ENCODE data around the gene ARF4. TPM values are rescaled to one million over a fixed set of nuclear protein-coding genes. Genes with fewer than 3 reads are reported as not detected.

Gene ARF4
- total and polyA plus RNA-seq, 10 of the 15 experiments (the other 5 are each of a cell fraction or from before 2014, with no cell fraction given) = 66.2 to 283 (median 128) TPM

- TF ChIP-seq USF1 (IDR thresholded peaks at IDR 0.05; ENCODE audit: borderline replicate concordance, extremely low read length, insufficient read depth, low read depth, low read length) (peak; percentile 3), ETV6 (conservative IDR thresholded peaks at IDR 0.05 in 1 of 2, IDR thresholded peaks at IDR 0.05 in 1 of 2; ENCODE audit: borderline replicate concordance in 1 of 2, low read depth in 1 of 2) (peak in 1 of 2 experiments; percentile 17; a peak in 1 of 4 replicates), SPI1 (IDR thresholded peaks at IDR 0.05; ENCODE audit: borderline replicate concordance, insufficient read depth, low read depth, low read length) (peak; percentile 29; the same call in 1 of the 2 replicates), IRF5 (IDR thresholded peaks at IDR 0.05; ENCODE audit: borderline replicate concordance) (no peak), MAX (IDR thresholded peaks at IDR 0.05; ENCODE audit: low read depth, low read length) (no peak; the same call in 1 of the 2 replicates), POU2F2 (IDR thresholded peaks at IDR 0.05; ENCODE audit: borderline replicate concordance, low read depth, low read length) (peak; percentile 95), IKZF2 (IDR thresholded peaks at IDR 0.05) (no peak), MLLT1 (IDR thresholded peaks at IDR 0.05) (peak; percentile 85), RB1 (IDR thresholded peaks at IDR 0.05; ENCODE audit: borderline replicate concordance) (0 out of 2 replicates have a peak, but pooled peaks have one; percentile 65), E4F1 (IDR thresholded peaks at IDR 0.05; ENCODE audit: borderline replicate concordance, partially characterized antibody) (peak; percentile 54), NFYA (IDR thresholded peaks at IDR 0.05; ENCODE audit: borderline replicate concordance, low read depth, low read length) (no peak), JUND (IDR thresholded peaks at IDR 0.05; ENCODE audit: low read depth, low read length) (peak; percentile 60; the same call in 1 of the 2 replicates), CTCF (IDR thresholded peaks at IDR 0.05 in 2 of 3, conservative IDR thresholded peaks at IDR 0.05 in 1 of 3; ENCODE audit: control insufficient read depth in 2 of 3, extremely low read depth in 1 of 3, insufficient read depth in 1 of 3, low read depth in 3 of 3, low read length in 3 of 3) (peak in 2 of 3 experiments; percentile 7 to 20; a peak in 1 of 6 replicates), STAT1 (conservative IDR thresholded peaks at IDR 0.05) (peak; percentile 93), TCF7 (IDR thresholded peaks at IDR 0.05; ENCODE audit: borderline replicate concordance) (no peak), RAD21 (IDR thresholded peaks at IDR 0.05; ENCODE audit: insufficient read depth, low read depth, low read length) (no peak)
Measured at GRCh38 chr3:57597127-57597923, at the start of gene ARF4 (continued).
